GM12864 (cell line): ENCODE results near the gene ATMIN.

Source experiments
- DNase-seq: peaks from one replicate; pipeline ENCODE4 v3.0.0-alpha.2; 2011; ENCODE audit warnings: low read depth
- H3K4me3 ChIP-seq: 2 replicates; pipeline ENCODE4 v1.5.1; 2011; ENCODE audit warnings: mild to moderate bottlenecking, low read depth, low read length, control low read depth
- CTCF ChIP-seq: IDR thresholded peaks from 2 replicates; pipeline ENCODE4 v1.5.1; 2011; ENCODE audit warnings: low read depth, mild to moderate bottlenecking, moderate library complexity, low read length, control low read depth, inconsistent platforms; ENCODE audit errors: missing control alignments

The ATMIN gene

GRCh38 chr16:81067166-81067565 lies 31.5 kb downstream of the ATMIN start:
- TF ChIP-seq CTCF, result no peak
- H3K4me3 ChIP-seq, result no peak overlapping the region
- DNase-seq, result no peak

- H3K4me3 ChIP-seq, result no peak overlapping the region
- DNase-seq, result no peak
- no peak for TF ChIP-seq CTCF
Observed at GRCh38 chr16:81069063-81069462, 33.4 kb downstream of the ATMIN start.

GRCh38 chr16:81070979-81071378 lies 35.3 kb downstream of the ATMIN start:
- no peak overlapping the region for H3K4me3 ChIP-seq
- no peak for DNase-seq
- TF ChIP-seq CTCF, result no peak

GRCh38 chr16:81071805-81072204 lies 36.2 kb downstream of the ATMIN start:
- H3K4me3 ChIP-seq, result no peak overlapping the region
- no peak for TF ChIP-seq CTCF
- DNase-seq, result no peak

GRCh38 chr16:81073560-81074330 lies 38.1 kb downstream of the ATMIN start:
- DNase-seq, result no peak
- no peak overlapping the region for H3K4me3 ChIP-seq
- no peak for TF ChIP-seq CTCF

- TF ChIP-seq CTCF, result no peak
- H3K4me3 ChIP-seq, result peak overlapping the region; percentile 71
- DNase-seq, result peak; percentile 44
Observed at GRCh38 chr16:81076566-81077075, 41.0 kb downstream of the ATMIN start.
